GM10266 (cell line): ENCODE results near the gene ADRB2.

ENCODE experiments used
- DNase-seq: peaks from one replicate; pipeline ENCODE4 v3.0.0; 2012; ENCODE audit errors: extremely low spot score
- TF ChIP-seq, protein P1 (sequence below): IDR thresholded peaks from 2 replicates; pipeline ENCODE4 v1.5.1; 2012; ENCODE audit warnings: mild to moderate bottlenecking, low read depth; ENCODE audit not compliant: control insufficient read depth, insufficient read depth; ENCODE audit errors: missing control alignments

ADRB2 gene

DNA sequence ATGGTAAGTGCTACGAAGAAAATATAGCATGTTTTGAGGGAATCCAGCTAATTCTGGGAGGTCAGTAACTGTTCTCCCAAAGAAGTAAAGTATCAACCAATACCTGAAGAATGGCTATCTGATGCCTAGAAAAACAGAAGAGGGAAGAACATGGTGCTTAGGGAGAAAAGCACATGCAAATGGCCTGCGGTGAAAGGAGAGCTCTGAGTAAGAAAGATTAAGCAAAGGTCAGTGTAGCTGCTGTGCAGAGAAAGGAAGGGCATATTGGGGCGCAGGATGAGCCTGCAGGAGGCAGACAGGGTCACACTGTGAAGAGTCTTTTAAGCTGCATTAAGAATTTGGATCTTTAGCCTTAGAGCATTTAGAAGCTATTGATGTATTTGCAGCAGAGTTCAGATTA, 11.0 kb downstream of the ADRB2 start:
- TF ChIP-seq, protein P1, sequence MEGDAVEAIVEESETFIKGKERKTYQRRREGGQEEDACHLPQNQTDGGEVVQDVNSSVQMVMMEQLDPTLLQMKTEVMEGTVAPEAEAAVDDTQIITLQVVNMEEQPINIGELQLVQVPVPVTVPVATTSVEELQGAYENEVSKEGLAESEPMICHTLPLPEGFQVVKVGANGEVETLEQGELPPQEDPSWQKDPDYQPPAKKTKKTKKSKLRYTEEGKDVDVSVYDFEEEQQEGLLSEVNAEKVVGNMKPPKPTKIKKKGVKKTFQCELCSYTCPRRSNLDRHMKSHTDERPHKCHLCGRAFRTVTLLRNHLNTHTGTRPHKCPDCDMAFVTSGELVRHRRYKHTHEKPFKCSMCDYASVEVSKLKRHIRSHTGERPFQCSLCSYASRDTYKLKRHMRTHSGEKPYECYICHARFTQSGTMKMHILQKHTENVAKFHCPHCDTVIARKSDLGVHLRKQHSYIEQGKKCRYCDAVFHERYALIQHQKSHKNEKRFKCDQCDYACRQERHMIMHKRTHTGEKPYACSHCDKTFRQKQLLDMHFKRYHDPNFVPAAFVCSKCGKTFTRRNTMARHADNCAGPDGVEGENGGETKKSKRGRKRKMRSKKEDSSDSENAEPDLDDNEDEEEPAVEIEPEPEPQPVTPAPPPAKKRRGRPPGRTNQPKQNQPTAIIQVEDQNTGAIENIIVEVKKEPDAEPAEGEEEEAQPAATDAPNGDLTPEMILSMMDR, result no peak
- no peak for DNase-seq

- no peak for DNase-seq
- TF ChIP-seq, protein P1, result no peak
Measured at GRCh38 chr5:148838357-148838756, 11.9 kb downstream of the ADRB2 start.

DNA sequence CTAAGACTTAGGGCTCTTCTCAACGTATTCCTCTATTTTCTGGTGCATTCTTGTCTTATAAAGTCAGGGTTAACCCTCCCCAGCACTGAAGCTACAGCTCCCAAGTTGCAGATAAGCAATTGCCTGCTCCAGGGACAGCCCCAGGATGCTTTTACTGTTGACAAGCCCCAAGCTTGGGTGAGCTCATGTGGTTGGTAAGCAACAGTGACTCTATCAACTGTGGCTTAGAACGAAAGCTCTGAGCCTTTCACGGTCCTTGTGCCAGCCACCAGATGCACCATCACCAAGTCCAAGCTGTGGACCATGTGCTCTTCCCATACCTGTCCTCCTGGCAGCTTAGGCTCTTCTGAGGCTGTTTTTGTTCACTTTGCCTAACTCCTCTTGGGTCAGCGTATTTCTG, 13.5 kb downstream of the ADRB2 start:
- no peak for DNase-seq
- TF ChIP-seq, protein P1, result no peak

DNA sequence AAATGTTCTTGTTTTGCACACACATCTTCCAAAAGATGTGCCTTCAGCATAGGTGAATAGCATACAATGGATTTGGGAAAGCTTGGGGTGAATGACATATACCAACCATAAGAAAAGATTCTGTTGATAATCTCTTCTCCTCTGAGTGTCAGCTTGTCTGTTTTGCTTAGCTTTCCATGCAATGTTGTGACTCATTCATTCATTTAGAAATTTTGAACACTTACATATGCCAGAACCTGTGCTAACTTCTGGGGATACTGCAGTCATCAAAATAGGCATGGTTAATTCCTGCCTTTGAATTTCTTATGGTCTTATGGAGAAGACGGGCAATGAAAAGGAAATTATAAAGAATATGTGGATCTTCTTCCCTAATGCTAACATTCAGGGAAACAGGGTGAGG, 14.1 kb downstream of the ADRB2 start:
- TF ChIP-seq, protein P1, result no peak
- DNase-seq, result no peak

GRCh38 chr5:148841519-148841918, 15.1 kb downstream of the ADRB2 start:
- TF ChIP-seq, protein P1, result no peak
- no peak for DNase-seq

GRCh38 chr5:148842161-148842560, 15.8 kb downstream of the ADRB2 start:
- DNase-seq, result no peak
- TF ChIP-seq, protein P1, result no peak

DNA sequence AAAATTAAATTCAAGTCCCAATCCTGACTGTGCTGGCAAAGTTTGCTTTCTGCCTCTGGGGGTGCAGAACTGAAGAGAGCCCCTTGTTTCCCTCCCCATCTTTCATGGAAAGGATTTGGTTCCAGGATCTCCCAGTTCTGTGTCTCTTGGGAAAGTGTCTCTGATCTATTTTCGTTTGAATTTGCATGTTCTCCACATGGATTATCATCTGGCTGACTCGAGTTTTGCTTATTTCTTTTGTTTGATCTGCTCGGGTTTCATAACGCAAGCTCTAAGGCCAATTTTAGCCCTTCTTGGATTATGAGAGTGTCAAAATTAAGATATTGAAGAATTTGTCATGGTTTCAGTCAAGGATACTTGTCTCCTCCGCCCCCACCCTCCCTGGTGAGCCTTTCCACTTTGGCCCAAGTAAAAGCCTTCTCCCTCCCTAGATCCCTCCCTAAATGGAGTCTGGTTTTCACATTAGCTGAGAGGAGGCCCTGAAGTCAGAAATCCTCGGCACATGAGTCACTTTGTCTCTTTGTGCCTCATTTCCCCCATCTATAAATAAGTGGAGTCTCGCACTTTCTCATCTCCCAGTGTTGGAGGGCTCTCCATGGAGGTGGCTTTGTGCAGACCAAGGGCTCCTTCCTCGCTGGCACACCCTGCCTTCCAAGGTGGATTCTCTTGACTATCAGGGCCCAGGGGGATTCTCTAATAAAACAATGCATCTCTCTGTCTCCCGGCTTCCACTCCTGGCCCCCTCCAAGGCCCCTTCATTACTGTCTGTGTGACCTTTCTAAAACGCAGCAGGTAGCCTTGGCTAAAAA, 17.3 kb downstream of the ADRB2 start:
- DNase-seq, result no peak
- TF ChIP-seq, protein P1, result no peak
